Breast epithelium (tissue), 3 donors: ENCODE measurements around the gene ROCK1.

ENCODE experiments used
- CTCF ChIP-seq, 3 donors: fragments of 450-650 bp; IDR thresholded peaks; one replicate each; pipeline ENCODE4 v1.5.1; 2016 to 2017; ENCODE audit warnings: antibody characterized with exemption in 3 of 3, mild to moderate bottlenecking in 3 of 3, moderate library complexity in 3 of 3
- POLR2A ChIP-seq: fragments of 450-650 bp; IDR thresholded peaks from one replicate; pipeline ENCODE4 v1.6.1; 2016; ENCODE audit warnings: antibody characterized with exemption, mild to moderate bottlenecking, moderate library complexity
- POLR2AphosphoS5 ChIP-seq, 3 donors: sonication (generic); formaldehyde crosslinking; IDR thresholded peaks; one replicate each; pipeline ENCODE4 v1.6.1; 2017; ENCODE audit warnings: antibody characterized with exemption in 3 of 3

- TF ChIP-seq POLR2A (no peak), CTCF (IDR thresholded peaks at IDR 0.05) (no peak), POLR2AphosphoS5 (IDR thresholded peaks at IDR 0.05) (no peak)
Measured at GRCh38 chr18:21053127-21053526, 58.5 kb downstream of the ROCK1 start.
